Measurements from ENCODE around the gene GTF2E1. TPM values are rescaled to one million over a fixed set of nuclear protein-coding genes. Genes with fewer than 3 reads are reported as not detected.
"Not testable (repeated sequence)": the region's sequence is repeated elsewhere in the genome, so short reads cannot be mapped to it uniquely, and the experiment has no call there.

GTF2E1 gene
- total and polyA plus RNA-seq, 7 experiments from 2014 or later: 8.4 to 27.3 (median 13.8) TPM

DNA sequence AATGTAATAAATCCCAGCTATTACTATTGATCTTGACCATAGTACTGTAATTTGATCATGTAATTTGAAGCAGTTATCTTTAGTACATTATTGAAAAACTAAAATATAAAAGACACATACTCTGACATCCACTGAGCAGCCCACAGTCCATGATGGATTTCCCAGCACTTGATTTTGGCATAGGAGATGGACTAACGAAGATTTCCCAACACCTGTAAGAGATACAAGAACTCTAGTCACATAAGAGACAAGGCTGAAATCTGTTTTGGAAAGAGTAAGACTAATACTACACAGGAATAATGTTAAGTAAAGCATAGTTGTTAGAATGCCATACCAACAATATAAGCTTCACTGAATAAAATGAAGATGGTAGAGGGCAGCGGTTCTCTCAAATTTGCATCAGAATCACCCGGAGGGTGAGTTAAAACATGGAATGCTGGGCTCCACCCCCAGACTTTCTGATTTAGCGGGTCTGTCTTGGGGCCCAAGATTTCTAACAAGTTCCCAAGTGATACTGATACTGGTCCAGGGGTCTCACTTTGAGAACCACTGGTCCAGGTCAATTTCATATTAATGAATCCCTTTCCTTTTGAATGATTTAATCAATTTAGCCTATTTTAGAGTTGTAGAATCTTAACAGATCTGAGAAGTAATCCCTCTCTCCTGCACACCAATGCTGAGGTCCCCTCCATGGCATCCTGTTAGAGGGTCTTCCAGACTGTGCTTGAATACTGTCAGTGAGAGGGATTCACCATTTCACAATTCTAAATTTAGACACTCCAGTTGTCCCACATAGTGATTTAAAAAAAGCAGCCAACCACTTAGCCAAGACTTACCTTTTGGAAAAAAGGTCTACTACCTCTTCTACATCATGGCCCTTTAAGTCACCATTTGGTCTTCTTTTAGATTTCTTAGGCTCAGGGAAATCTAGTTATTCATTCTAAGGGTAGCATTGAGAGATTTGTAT is 11.7 kb upstream of the GTF2E1 start:
- POLR2A ChIA-PET: interaction anchor here (1.0 to 1.9 kb wide), 2 partner anchors 9 to 11 kb away, joined by 3 to 8 read pairs; partner anchors contain the start of genes GTF2E1 and RABL3
- DNase-seq (no peak), ATAC-seq (no peak)
- no peaks in the 10 kb centered on the region for H3K4me1 ChIP-seq (ENCODE audit: control insufficient read depth in 2 of 2, insufficient read depth in 2 of 2, low read length in 2 of 2)
- no peak overlapping the region for H3K4me3 ChIP-seq (ENCODE audit: low read length)
- no peaks in the 10 kb centered on the region for H3K9me3 ChIP-seq (ENCODE audit: control insufficient read depth in 2 of 3, low read length in 3 of 3)
- CTCF ChIA-PET: no interaction called here
- no peak overlapping the region for H3K4me3 Mint-ChIP-seq
- no peaks in the 10 kb centered on the region for H3K27me3 ChIP-seq (ENCODE audit: control insufficient read depth in 2 of 2, insufficient read depth in 2 of 2, low read length in 2 of 2)
- H3K27me3 Mint-ChIP-seq: no peaks in the 10 kb centered on the region
- H3K27ac ChIP-seq (ENCODE audit: low read depth, low read length): no peak overlapping the region
- intact Hi-C loops (cut with micrococcal nuclease): no loop called here
- H3K4me1 Mint-ChIP-seq: peaks cover 0 to 22% (median 14%) of the 10 kb centered on the region in 7 donors
- peak overlapping the region in 8 of 9 donors; percentile 26 to 77 (median 62) for H3K27ac Mint-ChIP-seq
- H3K36me3 Mint-ChIP-seq: peaks cover 0 to 47% (median 28%) of the 10 kb centered on the region in 5 donors
- H3K9me3 Mint-ChIP-seq: peaks cover 0 to 19% (median 3%) of the 10 kb centered on the region in 11 donors
- H3K36me3 ChIP-seq (ENCODE audit: control insufficient read depth in 2 of 3, insufficient read depth in 3 of 3, low read length in 3 of 3): peaks cover 0 to 3% (median 0%) of the 10 kb centered on the region in 3 experiments

- not testable (repeated sequence) for H3K4me3 Mint-ChIP-seq
Measured at GRCh38 chr3:120738006-120738405, 4.5 kb upstream of the GTF2E1 start.

GRCh38 chr3:120741320-120741719 is 1.2 kb upstream of the GTF2E1 start:
- Histone ChIP-seq H3K27me3 (ENCODE audit: control insufficient read depth in 2 of 2, insufficient read depth in 2 of 2, low read length in 2 of 2) (no peaks in the 10 kb centered on the region), H3K9me3 (ENCODE audit: control insufficient read depth in 2 of 3, low read length in 3 of 3) (no peaks in the 10 kb centered on the region), H3K36me3 (ENCODE audit: control insufficient read depth in 2 of 3, insufficient read depth in 3 of 3, low read length in 3 of 3) (peaks cover 0 to 11% (median 0%) of the 10 kb centered on the region in 3 experiments), H3K4me3 (ENCODE audit: low read length) (peak overlapping the region; percentile 81), H3K27ac (ENCODE audit: low read depth, low read length) (peak overlapping the region; percentile 98), H3K4me1 (ENCODE audit: control insufficient read depth in 2 of 2, insufficient read depth in 2 of 2, low read length in 2 of 2) (peaks cover 16 to 23% of the 10 kb centered on the region in 2 donors)
- Mint-ChIP-seq H3K27me3 (no peaks in the 10 kb centered on the region), H3K4me3 (peak overlapping the region; percentile 84 to 97 (median 92)), H3K9me3 (peaks cover 0 to 6% (median 4%) of the 10 kb centered on the region in 11 donors), H3K36me3 (peaks cover 0 to 20% (median 5%) of the 10 kb centered on the region in 5 donors), H3K4me1 (peaks cover 26 to 50% (median 47%) of the 10 kb centered on the region in 7 donors), H3K27ac (peak overlapping the region; percentile 49 to 99 (median 97))
- DNase-seq (no peak), ATAC-seq (no peak)
- intact Hi-C loops (cut with micrococcal nuclease): loop anchor here (5.0 to 10.0 kb wide), 4 partner anchors 34 to 1676 kb away; partner anchors contain the start of genes ARHGAP31 (in 1 of the 2), EAF2 (in 1 of the 2), IQCB1 (in 1 of the 2) and WDR5B (in 1 of the 2)
- ChIA-PET CTCF (interaction anchor here (0.6 to 3.4 kb wide), 4 partner anchors 22 to 180 kb away, joined by 3 to 8 read pairs (median 5); no protein-coding TSS in a partner anchor), POLR2A (interaction anchor here (0.9 to 7.7 kb wide), 9 partner anchors 8 to 397 kb away, joined by 3 to 59 read pairs (median 5); partner anchors contain the start of genes LRRC58 and NDUFB4)

More at GRCh38 chr3:120738006-120738405, 4.5 kb upstream of the GTF2E1 start:
- H3K27me3 Mint-ChIP-seq; H3K27ac ChIP-seq (ENCODE audit: low read depth, low read length); ATAC-seq; H3K27ac Mint-ChIP-seq; H3K27me3 ChIP-seq (ENCODE audit: control insufficient read depth in 2 of 2, insufficient read depth in 2 of 2, low read length in 2 of 2); H3K4me3 ChIP-seq (ENCODE audit: low read length); H3K9me3 ChIP-seq (ENCODE audit: control insufficient read depth in 2 of 3, low read length in 3 of 3); intact Hi-C loops (cut with micrococcal nuclease); DNase-seq: not testable (repeated sequence)
- peaks cover 1 to 26% (median 9%) of the 10 kb centered on the region in 11 donors for H3K9me3 Mint-ChIP-seq
- ChIA-PET CTCF (interaction anchor here (0.9 kb wide), 1 partner anchor 33 kb away, joined by 3 read pairs; no protein-coding TSS in a partner anchor), POLR2A (interaction anchor here (1.7 to 7.7 kb wide), 3 partner anchors 9 to 142 kb away, joined by 4 to 59 read pairs (median 14); partner anchors contain the start of gene NDUFB4)
- H3K4me1 ChIP-seq (ENCODE audit: control insufficient read depth in 2 of 2, insufficient read depth in 2 of 2, low read length in 2 of 2): peaks cover 7 to 13% of the 10 kb centered on the region in 2 donors
- H3K4me1 Mint-ChIP-seq: peaks cover 4 to 22% (median 17%) of the 10 kb centered on the region in 7 donors
- peaks cover 0 to 11% (median 0%) of the 10 kb centered on the region in 3 experiments for H3K36me3 ChIP-seq (ENCODE audit: control insufficient read depth in 2 of 3, insufficient read depth in 3 of 3, low read length in 3 of 3)
- H3K36me3 Mint-ChIP-seq: peaks cover 0 to 32% (median 5%) of the 10 kb centered on the region in 5 donors

GRCh38 chr3:120741837-120742197 is 727 bp upstream of the GTF2E1 start:
- peaks cover 0 to 18% (median 5%) of the 10 kb centered on the region in 5 donors for H3K36me3 Mint-ChIP-seq
- H3K4me1 Mint-ChIP-seq: peaks cover 26 to 54% (median 47%) of the 10 kb centered on the region in 7 donors
- Histone ChIP-seq H3K27me3 (ENCODE audit: control insufficient read depth in 2 of 2, insufficient read depth in 2 of 2, low read length in 2 of 2) (no peaks in the 10 kb centered on the region), H3K9me3 (ENCODE audit: control insufficient read depth in 2 of 3, low read length in 3 of 3) (no peaks in the 10 kb centered on the region), H3K36me3 (ENCODE audit: control insufficient read depth in 2 of 3, insufficient read depth in 3 of 3, low read length in 3 of 3) (peaks cover 0 to 11% (median 0%) of the 10 kb centered on the region in 3 experiments), H3K4me3 (ENCODE audit: low read length) (peak overlapping the region; percentile 81), H3K27ac (ENCODE audit: low read depth, low read length) (peak overlapping the region; percentile 98), H3K4me1 (ENCODE audit: control insufficient read depth in 2 of 2, insufficient read depth in 2 of 2, low read length in 2 of 2) (peaks cover 16 to 23% of the 10 kb centered on the region in 2 donors)
- H3K27me3 Mint-ChIP-seq: no peaks in the 10 kb centered on the region
- ATAC-seq: peak; percentile 17
- peak overlapping the region; percentile 84 to 97 (median 92) for H3K4me3 Mint-ChIP-seq
- intact Hi-C loops (cut with micrococcal nuclease): loop anchor here (1.0 to 10.0 kb wide), 22 partner anchors 23 to 1675 kb away; partner anchors contain the start of genes LRRC58 (in 2 of the 2), NDUFB4 (in 2 of the 2), ARHGAP31 (in 1 of the 2) and COX17 (in 1 of the 2)
- ChIA-PET POLR2A (interaction anchor here (0.9 to 7.7 kb wide), 12 partner anchors 8 to 397 kb away, joined by 3 to 59 read pairs (median 5); partner anchors contain the start of genes LRRC58 and NDUFB4), CTCF (interaction anchor here (0.7 to 3.4 kb wide), 4 partner anchors 22 to 180 kb away, joined by 3 to 8 read pairs (median 5); no protein-coding TSS in a partner anchor)
- peaks cover 0 to 6% (median 4%) of the 10 kb centered on the region in 11 donors for H3K9me3 Mint-ChIP-seq
- H3K27ac Mint-ChIP-seq: peak overlapping the region; percentile 93 to 99 (median 97)
- DNase-seq: no peak

GRCh38 chr3:120742849-120743365 is 363 bp downstream of the GTF2E1 start:
- CTCF ChIA-PET: interaction anchor here (0.7 to 3.4 kb wide), 4 partner anchors 23 to 182 kb away, joined by 3 to 8 read pairs (median 4); partner anchors contain the start of gene NDUFB4
- Mint-ChIP-seq H3K27ac (peak overlapping the region; percentile 93 to 99 (median 97)), H3K4me1 (peaks cover 26 to 56% (median 47%) of the 10 kb centered on the region in 7 donors), H3K9me3 (peaks cover 0 to 6% (median 0%) of the 10 kb centered on the region in 11 donors), H3K4me3 (peak overlapping the region; percentile 84 to 97 (median 92)), H3K36me3 (peaks cover 0 to 13% (median 0%) of the 10 kb centered on the region in 5 donors), H3K27me3 (no peaks in the 10 kb centered on the region)
- ATAC-seq (peak; percentile 12), DNase-seq (peak in 1 of 9 donors; percentile 40)
- intact Hi-C loops (cut with micrococcal nuclease): loop anchor here (1.0 to 10.0 kb wide), 22 partner anchors 24 to 1674 kb away; partner anchors contain the start of genes LRRC58 (in 2 of the 2), NDUFB4 (in 2 of the 2), ARHGAP31 (in 1 of the 2) and COX17 (in 1 of the 2)
- Histone ChIP-seq H3K9me3 (ENCODE audit: control insufficient read depth in 2 of 3, low read length in 3 of 3) (no peaks in the 10 kb centered on the region), H3K4me3 (ENCODE audit: low read length) (peak overlapping the region; percentile 81), H3K36me3 (ENCODE audit: control insufficient read depth in 2 of 3, insufficient read depth in 3 of 3, low read length in 3 of 3) (peaks cover 0 to 9% (median 0%) of the 10 kb centered on the region in 3 experiments), H3K27ac (ENCODE audit: low read depth, low read length) (peak overlapping the region; percentile 98), H3K27me3 (ENCODE audit: control insufficient read depth in 2 of 2, insufficient read depth in 2 of 2, low read length in 2 of 2) (no peaks in the 10 kb centered on the region), H3K4me1 (ENCODE audit: control insufficient read depth in 2 of 2, insufficient read depth in 2 of 2, low read length in 2 of 2) (peaks cover 16 to 23% of the 10 kb centered on the region in 2 donors)
- POLR2A ChIA-PET: interaction anchor here (1.0 to 7.7 kb wide), 8 partner anchors 11 to 394 kb away, joined by 3 to 59 read pairs (median 6); partner anchors contain the start of genes LRRC58 and NDUFB4

Data from naive thymus-derived CD4-positive, alpha-beta T cell (primary cell).